Coronary artery (tissue), 2 donors: ENCODE data around the gene AUTS2.
"Not testable (repeated sequence)": the region's sequence is repeated elsewhere in the genome, so short reads cannot be mapped to it uniquely, and the experiment has no call there.

Experiments used
- DNase-seq: peaks from one replicate; pipeline ENCODE4 v3.0.0-alpha.2; 2017; ENCODE audit warnings: low spot score
- H3K27ac ChIP-seq, 2 donors: fragments of 200-600 bp; sonication (generic); one replicate each; pipeline ENCODE4 v1.5.1; 2016 to 2019
- H3K4me3 ChIP-seq: fragments of 200-600 bp; sonication (generic); 2 replicates; pipeline ENCODE4 v1.5.1; 2016; ENCODE audit warnings: mild to moderate bottlenecking, moderate library complexity
- CTCF ChIP-seq: fragments of 200-600 bp; sonication (generic); IDR thresholded peaks from one replicate; pipeline ENCODE4 v1.5.1; 2019; ENCODE audit warnings: antibody characterized with exemption

AUTS2 gene

GRCh38 chr7:70266186-70266585 lies 667.9 kb downstream of the AUTS2 start:
- no peak overlapping the region for H3K27ac ChIP-seq
- no peak for DNase-seq
- no peak for TF ChIP-seq CTCF
- H3K4me3 ChIP-seq: no peak overlapping the region

DNA sequence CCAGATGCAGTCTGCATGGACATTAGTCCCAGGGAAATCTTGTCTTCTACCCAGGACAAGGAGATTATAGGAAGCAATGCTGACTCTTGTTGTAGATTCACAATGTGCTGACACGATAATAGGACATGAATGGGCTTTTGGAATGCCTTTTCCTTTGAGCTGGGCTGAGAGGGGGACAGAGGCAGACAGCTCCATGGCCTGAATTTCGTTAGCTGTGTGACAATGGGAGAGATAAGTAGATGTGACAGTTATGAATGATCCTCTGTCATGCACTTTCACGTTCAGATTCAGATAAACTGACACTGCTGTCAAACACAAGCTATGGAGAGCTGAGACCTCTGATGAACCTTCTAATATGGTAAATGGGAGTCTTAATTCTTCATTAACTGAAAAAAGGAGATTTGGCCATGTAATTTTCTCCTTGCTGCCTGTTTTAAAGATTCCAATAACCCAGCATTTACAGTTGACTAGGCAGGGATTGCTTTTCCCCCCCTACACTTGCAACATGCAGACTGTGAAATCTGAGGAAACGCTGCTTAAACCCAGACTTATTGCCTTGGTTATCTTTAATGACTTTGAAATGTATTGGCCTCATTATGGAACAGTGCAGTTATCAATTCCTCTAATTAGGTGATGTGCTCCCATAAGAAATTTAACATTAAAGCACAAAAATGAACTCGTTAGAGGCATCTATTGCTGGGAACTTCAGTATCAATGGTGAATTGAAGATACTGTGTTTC lies 669.3 kb downstream of the AUTS2 start:
- no peak for DNase-seq
- TF ChIP-seq CTCF: no peak
- Histone ChIP-seq H3K4me3 (no peak overlapping the region), H3K27ac (no peak overlapping the region)

DNA sequence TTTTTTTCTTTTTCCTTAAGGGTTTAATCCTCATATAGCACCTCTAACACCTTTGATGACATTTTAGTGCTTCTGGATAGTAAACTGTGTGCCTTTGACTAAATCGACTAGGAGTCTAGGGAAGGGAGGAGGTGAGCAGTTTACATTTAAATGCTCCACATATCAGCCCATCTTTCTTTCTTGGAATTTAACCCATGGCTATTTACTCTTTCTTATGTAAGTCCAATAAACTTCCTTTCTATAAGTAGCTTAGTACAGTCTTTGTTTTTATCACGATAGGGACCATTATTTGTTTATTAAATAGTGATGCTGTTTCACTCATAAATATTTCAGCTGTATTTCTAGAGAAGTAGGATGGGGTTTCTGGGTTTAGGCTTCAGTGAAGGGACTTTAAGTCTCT lies 669.9 kb downstream of the AUTS2 start:
- no peak overlapping the region for H3K27ac ChIP-seq
- no peak for DNase-seq
- no peak overlapping the region for H3K4me3 ChIP-seq
- no peak for TF ChIP-seq CTCF

GRCh38 chr7:70270149-70270548 lies 671.9 kb downstream of the AUTS2 start:
- Histone ChIP-seq H3K4me3 (no peak overlapping the region), H3K27ac (no peak overlapping the region)
- TF ChIP-seq CTCF: no peak
- DNase-seq: no peak

- TF ChIP-seq CTCF: no peak
- H3K27ac ChIP-seq: no peak overlapping the region
- DNase-seq: no peak
- H3K4me3 ChIP-seq: no peak overlapping the region
Observed at GRCh38 chr7:70271617-70272081, 673.4 kb downstream of the AUTS2 start.

DNA sequence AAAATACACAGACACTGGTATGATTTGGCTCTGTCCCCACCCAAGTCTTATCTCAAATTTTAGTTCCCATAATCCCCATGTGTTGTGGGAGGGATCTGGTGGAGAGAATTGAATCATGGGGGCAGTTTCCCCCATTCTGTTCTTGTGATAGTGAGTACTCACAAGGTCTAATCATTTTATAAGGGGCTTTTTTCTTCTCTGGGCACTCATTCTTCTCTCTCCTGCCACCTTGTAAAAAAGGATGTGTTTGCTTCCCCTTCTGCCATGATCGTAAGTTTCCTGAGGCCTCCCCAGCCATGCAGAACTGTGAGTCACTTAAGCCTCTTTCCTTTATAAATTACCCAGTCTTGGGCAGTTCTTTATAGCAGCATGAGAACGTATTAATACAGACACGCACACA lies 677.3 kb downstream of the AUTS2 start:
- not testable (repeated sequence) for DNase-seq, H3K27ac ChIP-seq, H3K4me3 ChIP-seq

- no peak for TF ChIP-seq CTCF
- Histone ChIP-seq H3K4me3 (no peak overlapping the region), H3K27ac (no peak overlapping the region)
- no peak for DNase-seq
Observed at GRCh38 chr7:70285187-70285586, 686.9 kb downstream of the AUTS2 start.
